ENCODE measurements around the gene PXMP4. TPM values are rescaled to one million over a fixed set of nuclear protein-coding genes. Genes with fewer than 3 reads are reported as not detected.

Gene PXMP4
- total RNA-seq, 1 experiment from 2014 or later = 12.0 TPM

GRCh38 chr20:33658510-33658909 lies 61.6 kb downstream of the PXMP4 start:
- no peak overlapping the region for H3K27ac ChIP-seq (ENCODE audit: low read length)
- POLR2A ChIA-PET = no interaction called here
- DNase-seq (ENCODE audit: low read depth, low spot score) = no peak
- no peak for ATAC-seq
- in situ Hi-C loops (cut with HindIII; ENCODE audit: low pct_unique_long_range_greater_than_20kb, low sequenced_read_pairs) (no loop called here), intact Hi-C loops (cut with micrococcal nuclease; ENCODE audit: unreplicated experiment) (no loop called here)
- TF ChIP-seq TCF7L2 (IDR thresholded peaks at IDR 0.05; ENCODE audit: low read depth, low read length) = no peak
- no peak for TF ChIP-seq SIN3A (IDR thresholded peaks at IDR 0.05; ENCODE audit: borderline replicate concordance, insufficient read depth, low read depth, low read length)
- no peak for TF ChIP-seq REST (IDR thresholded peaks at IDR 0.05; ENCODE audit: insufficient read depth in 1 of 2, low read depth in 2 of 2, low read length in 1 of 2)
- no peak for TF ChIP-seq CTCF (IDR thresholded peaks at IDR 0.05)
- TF ChIP-seq POLR2AphosphoS5 (IDR thresholded peaks at IDR 0.05; ENCODE audit: low read depth, low read length) = no peak
- H3K36me3 ChIP-seq (ENCODE audit: control insufficient read depth, insufficient read depth, low read length) = no peaks in the 10 kb centered on the region
- no peaks in the 10 kb centered on the region for H3K9me3 ChIP-seq (ENCODE audit: control insufficient read depth, insufficient read depth, low read depth, low read length)
- no TSS peak for BruUV-seq (replicated peaks)
- peaks cover 4% of the 10 kb centered on the region for H3K4me1 ChIP-seq (ENCODE audit: control insufficient read depth, insufficient read depth, low read length)
- CTCF ChIA-PET = no interaction called here
- no peaks in the 10 kb centered on the region for H3K27me3 ChIP-seq (ENCODE audit: control insufficient read depth, insufficient read depth, low read length)
- no peak overlapping the region for H3K4me3 ChIP-seq (ENCODE audit: low read depth in 2 of 2, low read length in 2 of 2)

GRCh38 chr20:33657704-33658095 lies 62.4 kb downstream of the PXMP4 start:
- no peak for TF ChIP-seq POLR2AphosphoS5 (IDR thresholded peaks at IDR 0.05; ENCODE audit: low read depth, low read length)
- no peak for TF ChIP-seq CTCF (IDR thresholded peaks at IDR 0.05)
- TF ChIP-seq TCF7L2 (IDR thresholded peaks at IDR 0.05; ENCODE audit: low read depth, low read length) = no peak
- TF ChIP-seq REST (IDR thresholded peaks at IDR 0.05; ENCODE audit: insufficient read depth in 1 of 2, low read depth in 2 of 2, low read length in 1 of 2) = no peak
- no peak for TF ChIP-seq SIN3A (IDR thresholded peaks at IDR 0.05; ENCODE audit: borderline replicate concordance, insufficient read depth, low read depth, low read length)
- ATAC-seq = no peak
- Histone ChIP-seq H3K27me3 (ENCODE audit: control insufficient read depth, insufficient read depth, low read length) (no peaks in the 10 kb centered on the region), H3K27ac (ENCODE audit: low read length) (no peak overlapping the region), H3K4me3 (ENCODE audit: low read depth in 2 of 2, low read length in 2 of 2) (no peak overlapping the region), H3K36me3 (ENCODE audit: control insufficient read depth, insufficient read depth, low read length) (no peaks in the 10 kb centered on the region), H3K9me3 (ENCODE audit: control insufficient read depth, insufficient read depth, low read depth, low read length) (no peaks in the 10 kb centered on the region), H3K4me1 (ENCODE audit: control insufficient read depth, insufficient read depth, low read length) (peaks cover under 1% of the 10 kb centered on the region; the same call in 1 of the 2 replicates)
- DNase-seq (ENCODE audit: low read depth, low spot score) = no peak
- CTCF ChIA-PET = no interaction called here
- intact Hi-C loops (cut with micrococcal nuclease; ENCODE audit: unreplicated experiment) (no loop called here), in situ Hi-C loops (cut with HindIII; ENCODE audit: low pct_unique_long_range_greater_than_20kb, low sequenced_read_pairs) (no loop called here)
- POLR2A ChIA-PET = no interaction called here
- BruUV-seq (replicated peaks) = no TSS peak
